OCI-LY7 (cell line): Measurements from ENCODE around the gene IGF1R.

Source experiments
- CTCF ChIP-seq: fragments of 200-600 bp; sonication (generic); conservative IDR thresholded peaks from 2 replicates; pipeline ENCODE4 v1.5.1; 2014; ENCODE audit warnings: mild to moderate bottlenecking, antibody characterized with exemption, low read length, moderate library complexity, mixed read lengths
- EZH2phosphoT487 ChIP-seq: fragments of 200-600 bp; sonication (generic); IDR thresholded peaks from 2 replicates; pipeline ENCODE4 v1.6.1; 2018; ENCODE audit warnings: low read depth, borderline replicate concordance, mild to moderate bottlenecking, mixed run types, antibody characterized with exemption, low read length, moderate library complexity, mixed read lengths

GRCh38 chr15:98855815-98856531, 207.6 kb downstream of the IGF1R start:
- TF ChIP-seq CTCF: no peak
- no peak for TF ChIP-seq EZH2phosphoT487
